ENCODE measurements around the gene ID4.

Gene ID4

DNA sequence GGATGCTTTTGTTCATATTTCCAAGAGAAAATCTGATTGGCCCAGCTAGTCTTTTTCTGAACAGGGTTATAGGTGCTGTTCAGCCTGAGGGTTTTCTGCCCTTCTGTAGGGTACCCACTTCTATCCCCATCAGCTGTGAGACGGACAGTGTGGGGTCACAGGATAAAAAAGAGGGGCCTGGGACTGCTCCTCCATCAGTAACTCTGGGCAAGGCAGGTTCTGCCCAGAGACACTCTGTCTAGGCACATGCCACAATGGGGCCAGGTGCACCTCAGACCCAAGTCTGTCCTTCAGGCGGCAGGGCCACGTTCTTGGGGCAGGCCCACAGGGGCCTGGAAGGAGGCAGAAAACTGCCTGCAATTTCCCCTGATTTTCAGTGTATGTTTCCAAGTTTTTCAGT lies 20.0 kb downstream of the ID4 start:
- DNase-seq (ENCODE audit: low spot score) (no peak), FAIRE-seq (no peak)

DNA sequence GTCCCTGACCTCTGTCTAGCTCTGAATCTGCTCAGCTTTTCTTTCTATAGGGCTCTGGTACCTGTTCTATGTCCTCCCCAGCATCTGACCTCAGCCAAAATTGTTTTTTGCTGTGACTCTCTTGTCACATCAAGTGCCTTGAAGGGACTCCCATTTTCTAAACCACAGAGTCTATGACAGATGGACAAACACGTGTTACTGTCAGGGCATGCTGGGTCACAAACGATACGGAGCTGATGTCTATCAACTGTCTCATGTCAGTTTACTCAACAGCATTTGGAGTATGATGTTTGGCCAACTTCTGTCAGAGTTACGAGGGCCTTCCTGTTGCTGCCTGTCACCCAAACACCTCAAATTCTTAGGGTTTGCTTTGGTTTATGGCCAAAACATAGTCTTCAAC lies 20.5 kb downstream of the ID4 start:
- FAIRE-seq = no peak
- no peak for DNase-seq (ENCODE audit: low spot score)

DNA sequence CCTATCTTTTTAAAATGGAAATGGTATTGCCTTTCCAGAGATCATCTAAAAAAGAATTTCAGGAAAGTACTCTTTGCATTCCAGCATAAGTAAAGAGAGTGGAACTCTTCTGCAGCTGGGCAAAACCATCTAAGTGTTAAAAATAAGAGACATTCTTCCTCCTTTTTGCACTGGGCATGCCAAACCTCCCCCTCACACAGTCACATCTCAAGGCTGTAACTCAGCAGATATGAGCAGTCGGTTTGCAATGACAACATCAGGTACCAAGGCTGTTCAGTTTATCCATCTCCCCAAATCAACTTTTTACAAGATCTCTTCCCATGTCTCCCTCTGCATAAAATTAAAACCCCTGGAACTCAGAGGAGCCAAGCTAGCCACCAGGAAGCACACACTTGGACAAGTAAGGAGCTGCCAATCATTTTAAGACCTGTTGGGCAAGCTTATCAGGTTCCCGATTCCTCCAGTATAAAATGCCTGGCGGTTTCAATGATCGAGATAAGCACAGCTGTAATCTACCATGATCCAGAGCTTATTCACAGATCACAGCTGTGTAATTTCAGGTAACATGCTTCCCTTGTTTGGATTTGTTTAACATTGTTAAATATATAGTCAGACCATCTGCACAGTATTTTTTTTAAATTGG lies 23.2 kb downstream of the ID4 start:
- no peak for FAIRE-seq
- DNase-seq (ENCODE audit: low spot score) = no peak

DNA sequence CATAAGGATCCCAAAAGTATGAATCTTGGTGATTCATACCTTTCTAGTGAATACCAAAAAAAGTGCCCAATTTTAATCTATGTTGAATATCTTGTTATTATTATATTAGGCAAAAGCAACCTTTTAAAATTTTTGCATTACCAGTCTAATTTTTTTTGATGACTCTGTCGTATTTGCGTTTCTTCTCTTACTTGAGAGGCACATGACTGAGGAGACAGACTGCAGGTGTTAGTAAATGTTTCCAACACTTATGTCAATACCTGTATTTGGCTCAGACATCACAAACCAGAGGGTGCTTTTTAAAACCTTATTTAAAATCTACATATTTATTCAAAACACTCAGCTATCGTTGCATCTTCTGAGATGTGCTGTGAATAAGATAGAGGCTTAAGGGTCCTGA lies 27.1 kb downstream of the ID4 start:
- FAIRE-seq = no peak
- no peak for DNase-seq (ENCODE audit: low spot score)

DNA sequence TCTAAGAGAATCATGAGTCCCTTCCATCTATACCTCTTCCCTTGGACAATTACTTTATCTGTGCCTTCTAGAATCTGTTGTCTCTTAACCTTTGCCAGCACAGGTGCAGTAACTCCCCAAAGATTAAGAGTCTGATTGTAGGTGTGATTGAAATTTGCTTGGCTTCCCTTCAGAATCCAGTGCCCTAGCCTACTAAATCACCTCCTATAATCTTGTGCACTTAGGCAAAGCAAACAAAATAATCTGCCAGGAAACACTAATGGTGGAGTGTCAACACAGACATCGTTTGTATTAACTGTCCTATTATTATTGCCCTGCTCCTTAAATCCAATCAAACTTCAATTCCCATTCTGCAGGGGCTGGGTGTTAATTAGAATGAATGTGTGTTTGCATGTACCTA lies 28.0 kb downstream of the ID4 start:
- FAIRE-seq (no peak), DNase-seq (ENCODE audit: low spot score) (no peak)

DNA sequence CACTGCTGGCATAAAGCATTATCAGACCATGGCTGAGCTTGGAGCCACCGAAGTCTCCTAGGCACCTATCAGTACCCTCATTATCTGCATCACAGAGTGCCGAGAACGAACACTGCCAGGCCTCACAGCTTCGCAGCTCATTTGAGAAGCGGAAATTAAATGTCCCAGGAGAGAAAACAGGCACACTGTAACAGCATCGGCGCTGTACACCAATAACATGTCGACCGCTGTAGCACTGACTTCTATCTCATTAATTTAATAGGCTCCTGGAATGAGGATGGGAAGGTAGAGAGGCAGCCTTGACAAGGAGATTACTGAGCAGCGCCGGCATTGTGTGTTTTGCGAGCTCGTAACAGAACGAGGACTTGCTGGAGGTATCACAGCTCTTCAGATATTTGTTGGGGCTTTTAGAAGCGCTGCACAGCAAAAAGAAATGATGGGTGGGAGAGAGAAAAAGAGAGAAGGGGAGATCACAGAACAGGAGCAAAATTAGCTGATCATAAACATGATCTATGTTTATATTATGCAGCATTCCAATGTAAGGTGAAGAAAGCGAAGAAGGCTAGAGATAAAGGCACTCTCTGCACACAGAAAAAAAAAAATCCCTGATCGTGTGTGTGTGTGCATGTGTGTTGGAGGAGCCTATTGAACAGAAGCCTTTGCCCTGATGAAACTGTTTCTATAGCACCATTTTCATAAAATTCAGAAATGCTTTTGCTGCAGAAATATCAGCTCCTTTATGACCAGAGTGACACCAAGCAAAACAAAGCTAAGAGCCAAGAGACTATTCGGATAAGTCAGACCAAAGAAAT lies 29.2 kb downstream of the ID4 start:
- DNase-seq (ENCODE audit: low spot score) (no peak), FAIRE-seq (no peak)

DNA sequence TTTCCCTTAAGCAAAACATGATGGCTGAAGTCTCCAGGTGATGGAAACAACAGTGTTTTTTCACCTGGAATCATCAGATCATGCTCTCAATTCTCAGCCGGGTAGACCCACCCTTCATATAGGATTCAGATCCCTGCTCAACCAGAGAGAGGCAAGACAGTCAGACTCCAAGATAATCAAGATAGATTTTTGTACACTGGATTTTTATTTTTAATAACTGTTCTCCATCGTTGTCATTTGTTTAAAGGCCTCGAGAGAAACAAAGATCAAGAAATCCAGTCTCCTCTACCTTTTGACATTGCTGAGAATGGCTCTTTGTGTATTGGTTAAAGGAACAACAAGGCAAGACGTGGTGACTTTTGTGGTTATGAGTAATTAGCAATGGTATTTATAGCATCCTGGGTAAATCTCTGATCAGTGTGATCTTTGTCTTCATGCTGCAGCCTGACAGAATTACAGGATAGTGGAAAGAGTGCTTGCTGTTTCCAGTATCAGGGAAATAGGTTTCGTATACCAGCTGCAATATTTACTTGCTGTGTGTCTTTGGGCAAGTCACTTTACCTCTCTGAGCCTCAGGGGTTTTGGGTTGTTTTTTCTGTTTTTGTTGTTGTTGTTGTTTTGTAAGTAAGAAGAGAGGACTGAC lies 29.9 kb downstream of the ID4 start:
- FAIRE-seq = peak; percentile 30

DNA sequence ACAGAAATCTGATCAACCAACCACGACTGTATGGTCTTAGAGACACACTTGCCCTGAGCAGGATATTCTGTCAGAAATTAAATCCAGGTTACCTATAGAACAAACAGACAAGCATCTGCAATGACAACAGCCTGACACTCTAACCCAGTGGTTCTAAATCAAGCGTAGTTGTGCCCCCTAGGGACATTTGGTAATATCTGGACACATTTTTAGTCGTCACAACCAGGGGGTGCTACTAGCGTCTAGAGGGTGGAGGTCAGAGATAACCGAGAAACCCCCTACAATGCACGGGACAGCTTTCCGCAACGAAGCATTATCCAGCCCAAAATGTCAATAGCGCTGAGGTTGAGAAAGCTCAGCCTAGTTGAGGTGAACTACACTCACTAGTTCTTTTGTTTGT lies 32.3 kb downstream of the ID4 start:
- FAIRE-seq (no peak), DNase-seq (ENCODE audit: low spot score) (no peak)

More for the DNA sequence above, 29.9 kb downstream of the ID4 start:
- DNase-seq (ENCODE audit: low spot score) = peak; percentile 75

DNA sequence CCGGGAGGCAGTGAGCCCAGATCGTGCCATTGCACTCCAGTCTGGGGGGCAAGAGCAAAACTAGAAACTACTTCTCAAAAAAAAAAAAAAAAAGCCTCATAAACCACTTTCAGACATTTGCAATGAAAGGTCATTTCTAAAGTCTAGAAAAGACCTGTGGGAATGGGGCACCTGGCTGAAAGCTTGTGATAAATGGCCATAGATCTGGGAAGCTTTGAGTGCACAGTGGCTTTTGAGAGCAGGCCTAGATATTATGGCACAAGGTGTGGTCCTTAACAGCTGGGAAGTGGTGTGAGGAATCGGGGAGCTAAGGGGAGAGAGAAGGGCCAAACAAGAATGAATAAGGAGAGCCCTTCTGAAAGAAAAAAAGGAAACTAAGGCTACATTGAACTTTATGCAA lies 33.2 kb downstream of the ID4 start:
- no peak for FAIRE-seq

DNA sequence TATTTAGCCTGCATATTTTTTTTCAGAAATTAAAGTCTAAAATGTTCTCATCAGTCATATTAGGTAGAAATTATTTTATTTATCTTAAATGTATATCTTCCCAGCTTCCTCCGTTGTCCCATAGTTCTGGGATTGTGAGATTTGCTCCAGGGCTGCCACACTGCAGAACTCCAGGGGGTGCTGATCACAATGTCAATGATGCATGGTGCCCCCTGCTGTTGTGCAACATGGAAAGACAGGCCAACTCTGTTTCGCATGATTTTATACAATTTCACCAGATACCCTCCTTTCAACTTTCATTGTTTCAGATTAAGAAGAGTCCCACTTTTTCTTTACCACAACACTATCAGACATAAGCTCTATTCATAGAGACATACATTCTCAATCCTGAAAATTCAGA lies 35.9 kb downstream of the ID4 start:
- DNase-seq (ENCODE audit: low spot score) (peak; percentile 12), FAIRE-seq (no peak)

More for the DNA sequence above, 33.2 kb downstream of the ID4 start:
- DNase-seq (ENCODE audit: low spot score) = no peak

DNA sequence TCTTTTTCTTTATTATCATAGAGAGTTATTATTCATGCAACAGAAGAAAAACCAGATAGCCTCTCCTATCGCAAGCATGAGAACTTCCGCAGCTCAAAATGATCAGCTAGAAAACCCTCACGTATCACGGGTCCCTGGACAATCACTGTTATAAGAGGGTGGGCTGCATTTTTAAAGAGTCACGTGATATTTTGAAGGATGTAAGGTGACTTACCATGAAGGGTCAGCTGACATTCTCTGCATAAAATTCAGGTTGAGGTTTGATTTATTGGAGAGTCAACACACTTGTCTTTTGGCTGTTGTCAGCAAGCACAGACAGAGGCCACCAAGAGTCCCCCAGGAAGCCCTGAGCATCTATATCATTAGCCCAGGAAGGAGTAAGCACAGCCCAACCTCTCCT lies 39.5 kb downstream of the ID4 start:
- no peak for DNase-seq (ENCODE audit: low spot score)
- FAIRE-seq = no peak

DNA sequence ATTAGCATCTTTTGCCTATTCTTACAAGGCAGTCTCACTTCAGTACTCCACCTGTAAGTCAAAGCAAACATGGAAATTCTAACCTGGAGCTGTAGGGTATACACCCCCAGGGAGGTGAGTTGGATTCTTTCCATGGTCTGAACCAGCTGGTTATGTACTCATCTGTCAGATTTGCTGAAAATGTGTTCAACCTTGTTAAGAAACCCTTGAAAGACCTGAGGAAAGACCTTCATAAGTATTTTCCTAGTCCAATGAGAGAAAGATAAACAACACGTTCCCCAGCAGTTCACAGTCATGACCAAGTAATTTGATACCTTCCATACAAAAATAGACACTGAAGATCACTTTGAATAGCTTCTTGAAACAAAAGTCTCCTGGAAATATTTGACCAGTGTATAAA lies 42.5 kb downstream of the ID4 start:
- no peak for DNase-seq (ENCODE audit: low spot score)
- FAIRE-seq = no peak

DNA sequence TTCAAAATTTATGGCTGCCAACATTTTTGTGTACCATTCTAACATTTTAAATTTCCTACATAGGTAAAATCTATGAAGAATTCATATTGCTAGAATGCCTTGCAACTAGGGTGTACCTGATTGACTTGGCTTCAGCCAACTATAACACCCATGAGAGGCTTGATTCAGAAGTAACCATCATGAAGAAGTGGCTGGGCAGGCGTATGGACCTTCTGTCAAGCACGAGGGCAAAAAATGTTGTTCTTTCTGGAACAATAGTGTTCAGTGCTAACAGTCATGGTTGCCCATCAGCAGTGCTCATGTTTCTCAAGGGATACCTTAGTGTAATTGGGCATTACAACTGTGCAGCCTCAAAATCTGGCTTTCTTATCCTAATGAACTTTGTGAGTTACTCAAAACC lies 42.9 kb downstream of the ID4 start:
- DNase-seq (ENCODE audit: low spot score) (no peak), FAIRE-seq (no peak)

DNA sequence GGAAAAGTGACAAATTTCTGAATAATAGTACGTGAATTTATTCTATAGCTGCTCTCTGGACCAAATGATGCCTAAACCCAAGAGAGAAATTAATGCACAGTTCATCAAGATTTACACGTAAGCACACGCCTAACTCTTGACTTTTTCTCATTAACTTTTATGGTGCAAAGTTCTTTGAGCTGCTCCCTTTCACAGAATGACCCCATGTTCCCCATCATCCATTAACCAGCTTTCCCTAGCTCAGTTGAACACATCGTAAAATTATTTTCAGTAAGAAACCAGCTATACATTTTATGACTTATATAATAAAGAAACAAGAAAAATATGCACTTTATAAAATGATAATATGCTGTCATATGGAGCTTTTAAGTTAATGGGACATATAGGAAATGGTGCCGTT lies 54.3 kb downstream of the ID4 start:
- FAIRE-seq = no peak
- DNase-seq (ENCODE audit: low spot score) = no peak

Measured in urothelium cell line (cell line).